HG03060 (cell line): ENCODE measurements around the gene OXSR1.

Experiments used
- ATAC-seq: cut with Tn5 transposase; IDR thresholded peaks from one replicate; pipeline ENCODE4 v1.9.1; 2021; ENCODE audit warnings: low read depth, moderate number of reproducible peaks; ENCODE audit not compliant: unreplicated experiment

Gene OXSR1

DNA sequence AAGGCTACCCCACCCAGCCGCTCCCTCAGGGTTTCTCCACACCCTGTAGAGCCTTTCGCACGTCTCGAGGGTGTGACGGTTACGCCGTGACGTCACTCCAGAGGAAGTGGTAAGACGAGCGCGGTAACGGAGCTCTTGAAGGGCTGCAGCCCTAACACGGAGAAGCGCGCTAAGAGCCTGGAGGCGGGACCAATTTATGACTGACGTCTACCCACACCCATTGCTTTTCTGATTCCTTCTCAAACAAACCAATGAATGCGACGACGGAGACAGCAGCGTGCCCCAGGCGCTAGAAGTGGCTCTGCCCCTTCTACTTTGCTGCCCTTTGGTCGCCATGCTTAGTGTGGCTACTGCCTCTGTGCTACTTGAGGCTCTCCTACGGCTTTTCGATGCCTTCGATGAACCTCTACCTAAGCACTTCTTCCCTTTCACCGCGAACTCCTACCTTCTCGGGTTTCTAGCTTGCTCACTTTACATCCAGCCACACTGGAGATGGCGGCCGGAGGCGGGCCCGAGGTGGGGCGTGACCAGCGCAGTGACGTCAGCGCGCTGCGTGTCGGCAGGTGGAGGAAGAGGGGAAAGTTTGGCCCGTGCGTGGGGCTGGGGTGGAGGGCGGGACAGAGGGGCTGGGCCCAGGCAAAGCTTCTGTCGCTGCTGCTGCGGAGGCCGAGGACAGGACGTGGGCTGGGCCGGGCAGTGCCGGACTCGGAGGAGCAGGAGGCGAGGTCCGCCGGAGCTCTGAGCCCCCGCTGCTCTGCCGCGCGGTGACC is at the start of gene OXSR1:
Gene OXSR1 (plus strand): TSS at position 586 of the 770 bp plus-strand sequence. CDS start 340 bp downstream, outside the sequence.
- peak; percentile 93 for ATAC-seq

DNA sequence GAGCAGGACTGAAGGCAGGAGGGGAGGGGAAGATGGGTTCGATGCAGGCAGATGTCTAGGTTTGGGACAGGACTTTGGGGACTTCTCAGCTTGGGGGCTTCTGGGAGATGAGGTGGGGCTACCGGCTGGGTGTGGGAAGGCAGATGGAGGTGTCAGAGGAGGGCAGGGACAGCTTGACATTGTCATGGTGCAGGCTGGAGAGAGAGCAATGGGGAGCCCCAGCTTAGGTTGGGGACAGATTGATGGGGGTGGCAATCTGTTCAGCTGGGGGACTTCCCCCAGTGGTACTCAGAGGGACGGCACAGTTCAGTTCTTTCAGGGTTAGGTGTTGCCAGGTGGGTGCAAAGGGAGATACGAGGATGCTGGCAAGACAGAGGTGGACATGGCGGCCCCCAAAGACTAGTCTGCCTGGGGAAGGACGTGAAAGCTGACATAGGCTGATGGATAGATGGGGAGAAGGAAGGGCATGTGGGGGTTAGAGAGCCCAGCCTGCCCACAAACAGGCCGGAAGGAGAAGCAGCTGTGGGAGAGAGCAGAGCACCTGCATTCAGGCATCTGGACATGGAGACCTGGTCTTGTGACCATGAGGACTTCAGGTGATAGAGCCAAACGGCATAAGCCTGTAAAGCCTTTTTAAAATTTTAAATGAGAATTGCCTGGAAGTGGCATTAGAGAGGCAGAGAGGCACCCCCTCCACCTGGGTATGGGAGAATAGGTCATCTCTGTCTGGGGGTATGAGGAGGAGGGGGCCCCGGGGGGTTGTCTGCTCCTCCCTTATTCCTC is 49.5 kb upstream of the OXSR1 start:
- no peak for ATAC-seq

DNA sequence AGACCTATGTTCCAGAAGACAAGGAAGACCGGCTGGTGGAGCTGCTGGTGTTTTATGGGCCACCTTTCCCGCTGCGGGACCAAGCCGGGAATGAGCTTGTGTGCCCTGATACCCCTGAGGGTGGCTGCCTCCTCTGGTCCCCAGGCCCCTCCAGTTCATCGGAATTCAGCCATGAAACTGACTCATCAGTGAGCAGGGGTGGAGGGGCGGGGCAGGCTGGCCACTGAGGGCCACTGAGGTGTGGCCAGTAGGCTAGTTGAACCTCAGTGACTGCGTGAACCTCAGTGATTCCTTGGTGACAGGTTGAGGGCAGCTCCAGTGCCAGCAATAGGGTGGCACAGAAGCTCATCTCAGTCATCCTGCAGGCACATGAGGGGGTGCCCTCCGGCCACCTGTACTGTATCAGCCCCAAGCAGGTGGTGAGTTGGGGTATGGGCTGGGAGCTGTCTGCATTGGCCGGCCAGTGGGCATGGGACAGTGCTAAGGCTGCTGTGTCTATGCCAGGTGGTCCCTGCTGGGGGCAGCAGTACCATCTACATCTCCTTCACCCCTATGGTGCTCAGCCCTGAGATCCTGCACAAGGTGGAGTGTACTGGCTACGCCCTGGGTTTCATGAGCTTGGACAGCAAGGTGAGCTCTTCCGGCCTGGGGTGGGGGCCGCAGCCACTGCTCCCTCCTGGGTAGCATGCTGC is 48.7 kb upstream of the OXSR1 start:
- no peak for ATAC-seq

DNA sequence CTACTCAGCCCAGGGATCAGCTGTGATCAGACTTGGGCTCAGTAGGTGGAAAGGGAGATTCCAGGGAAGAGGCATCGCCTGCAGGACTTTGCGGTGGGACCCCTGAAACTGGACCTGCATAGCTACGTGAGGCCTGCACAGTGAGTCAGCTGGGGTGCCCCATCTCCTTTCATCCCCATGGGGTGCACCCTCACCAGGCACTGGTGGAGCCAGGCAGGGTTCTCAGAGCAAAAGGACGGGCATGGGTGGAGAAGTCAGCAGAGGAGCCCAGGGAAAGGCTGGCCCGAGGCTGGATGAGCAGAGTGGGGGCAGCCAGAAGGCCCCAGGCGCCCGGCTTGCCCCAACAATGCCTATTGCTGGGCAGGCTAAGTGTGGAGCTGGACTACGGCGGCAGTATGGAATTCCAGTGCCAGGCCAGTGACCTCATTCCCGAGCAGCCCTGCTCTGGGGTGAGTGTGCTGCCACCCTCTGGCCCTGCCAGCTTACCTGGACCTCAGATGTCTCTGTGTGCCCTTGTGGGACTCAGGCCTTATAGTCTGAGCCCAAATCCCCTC is 48.1 kb upstream of the OXSR1 start:
- no peak for ATAC-seq

DNA sequence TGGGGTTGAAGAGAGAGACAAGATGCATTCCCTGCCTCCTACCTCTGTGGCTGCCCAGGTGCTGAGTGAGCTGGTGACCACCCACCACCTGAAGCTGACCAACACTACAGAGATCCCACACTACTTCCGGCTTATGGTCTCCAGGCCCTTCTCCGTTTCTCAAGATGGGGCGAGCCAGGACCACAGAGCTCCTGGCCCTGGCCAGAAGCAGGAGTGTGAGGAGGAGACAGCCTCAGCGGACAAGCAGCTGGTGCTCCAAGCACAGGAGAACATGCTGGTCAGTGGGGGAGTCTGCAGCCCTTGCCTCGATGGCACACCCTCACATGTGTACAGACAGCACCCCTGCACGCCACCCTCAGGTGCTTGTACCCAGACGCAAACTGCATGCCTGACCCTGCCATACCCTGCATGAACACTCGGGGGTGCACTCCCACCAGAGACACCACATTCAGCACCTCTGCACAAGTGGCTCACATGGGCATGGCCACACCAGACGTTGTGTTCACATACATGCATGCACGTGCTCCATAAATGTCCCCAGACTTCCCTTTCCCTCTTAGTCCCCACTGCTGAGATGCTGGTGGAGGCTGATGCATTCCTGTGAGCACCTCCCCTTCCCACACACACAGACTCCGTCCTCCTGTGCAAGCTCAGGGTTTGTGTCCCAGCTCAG is 47.5 kb upstream of the OXSR1 start:
- ATAC-seq, result no peak

DNA sequence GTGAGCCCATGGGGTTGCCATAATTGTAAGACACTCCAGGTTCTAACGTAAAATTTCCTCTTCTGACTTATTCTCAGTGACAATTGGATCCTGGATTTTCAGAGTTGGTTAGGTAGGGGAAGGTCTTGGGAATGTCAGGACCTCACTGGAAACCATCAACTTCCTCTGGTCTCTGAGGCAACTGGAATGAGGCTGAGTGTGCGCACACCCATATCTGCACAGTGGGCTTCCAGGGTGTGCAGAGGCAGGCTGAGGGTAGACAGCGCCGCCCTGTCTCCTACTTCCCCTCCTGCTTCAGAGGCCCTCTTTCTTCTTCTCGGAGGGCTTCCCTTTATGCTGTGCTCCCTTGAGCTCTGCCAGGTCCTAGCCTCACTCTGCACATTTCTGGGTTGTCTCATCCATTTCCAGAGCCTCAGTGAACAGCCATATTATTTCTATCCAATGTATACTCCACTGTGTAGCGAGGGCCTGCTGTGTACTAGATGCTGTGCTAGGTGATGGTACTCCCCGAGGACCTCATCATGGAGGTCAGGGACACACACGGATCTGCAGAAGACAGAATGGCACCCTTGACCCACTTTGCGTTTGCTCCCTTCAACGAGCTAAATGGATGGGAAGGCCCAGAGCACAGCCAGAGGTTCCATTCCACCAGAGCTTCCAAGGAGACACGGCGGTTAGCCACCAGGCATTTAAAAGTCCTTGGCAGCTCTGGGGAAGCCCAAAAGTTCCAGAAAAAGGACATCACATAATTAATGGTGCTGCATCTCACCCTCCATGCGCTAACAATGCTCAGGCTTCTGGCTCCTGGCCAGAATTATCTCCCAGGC is 46.7 kb upstream of the OXSR1 start:
- ATAC-seq, result no peak

DNA sequence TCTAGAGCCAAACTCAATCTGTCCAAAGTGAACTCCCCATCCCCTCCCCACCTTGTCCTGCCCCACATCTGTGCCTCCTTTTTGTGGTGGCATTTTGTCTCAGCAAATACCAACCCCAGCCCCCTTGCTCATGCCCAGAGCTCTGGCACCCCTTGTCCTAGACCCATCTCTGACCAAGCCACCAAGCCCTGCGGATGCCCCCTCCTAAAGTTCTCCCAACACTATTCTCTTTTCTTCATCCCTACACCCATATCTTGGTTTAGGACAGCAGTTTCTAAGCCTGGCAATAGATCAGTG is 46.1 kb upstream of the OXSR1 start:
- no peak for ATAC-seq

DNA sequence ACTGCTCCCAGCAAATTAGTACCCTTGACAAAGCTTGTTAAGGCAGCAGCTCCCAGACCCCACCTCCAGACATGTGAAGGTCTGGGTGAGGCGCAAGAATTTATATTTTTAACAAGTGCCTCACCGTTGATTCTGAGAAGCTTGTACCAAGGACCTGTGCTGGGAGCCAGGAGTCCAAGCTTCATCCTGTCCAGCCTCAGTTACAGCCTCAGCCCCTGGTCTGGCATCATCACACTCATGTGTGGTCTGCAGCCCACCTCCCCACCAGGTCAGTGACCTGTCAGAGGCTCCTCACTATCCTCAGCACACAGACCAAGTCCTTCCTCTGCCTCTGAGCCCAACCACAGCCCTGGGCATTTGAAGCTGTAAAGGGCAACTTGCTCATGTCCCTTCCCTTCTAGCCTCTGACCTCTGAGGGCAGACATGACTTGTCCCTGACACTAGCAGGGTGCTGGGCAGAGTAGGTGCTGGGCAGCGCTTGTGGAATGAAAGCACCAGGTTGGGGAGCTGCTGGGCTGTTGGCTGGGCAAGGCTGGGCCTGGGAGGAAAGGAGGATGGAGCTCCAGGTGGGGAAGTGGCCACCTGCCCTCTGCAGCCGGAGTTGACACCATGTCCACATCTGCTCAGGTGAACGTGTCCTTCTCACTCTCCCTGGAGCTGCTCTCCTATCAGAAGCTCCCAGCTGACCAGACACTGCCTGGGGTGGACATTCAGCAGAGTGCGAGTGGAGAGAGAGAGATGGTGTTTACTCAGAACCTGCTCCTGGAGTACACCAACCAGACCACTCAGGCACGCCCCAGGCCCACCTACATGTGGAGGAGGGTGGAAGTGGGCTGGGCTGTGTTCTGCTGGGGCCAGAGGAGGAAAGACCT is 45.3 kb upstream of the OXSR1 start:
- no peak for ATAC-seq

DNA sequence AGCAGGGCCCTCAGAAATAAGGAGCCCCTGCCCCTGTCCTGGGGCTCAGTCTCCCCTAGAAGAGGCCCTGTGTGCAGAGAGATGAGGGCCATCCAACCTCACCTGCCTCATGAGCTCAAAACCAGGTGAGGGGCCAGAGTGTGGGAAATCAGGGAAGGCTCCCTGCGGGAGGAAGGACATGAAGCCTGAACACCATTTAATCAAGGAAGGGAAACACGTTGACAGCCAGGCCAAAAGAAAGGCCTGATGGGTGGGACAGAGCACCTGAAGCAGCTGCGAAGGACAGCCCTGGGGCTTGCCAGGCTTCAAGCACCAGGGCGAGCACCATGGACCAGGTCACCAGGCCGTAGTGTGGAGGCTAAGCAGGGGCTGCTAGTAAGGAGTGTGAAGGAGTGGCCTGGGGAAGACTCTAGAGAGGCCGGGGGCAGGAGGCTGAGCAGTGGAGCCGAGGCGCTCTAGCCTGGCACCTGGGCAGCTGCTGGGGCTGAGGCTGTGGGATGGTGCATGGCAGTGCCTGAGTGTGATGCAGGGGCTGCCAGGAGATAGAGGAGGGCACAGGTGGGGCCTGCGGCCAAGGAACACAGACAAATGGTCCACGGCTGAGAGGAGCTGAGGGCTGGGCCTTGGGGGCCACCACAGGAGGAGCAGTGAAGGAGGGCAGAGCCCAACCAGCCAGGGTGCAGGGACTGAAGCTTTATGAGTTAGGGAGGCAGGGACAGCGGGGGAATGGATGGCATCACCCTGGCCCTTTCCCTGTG is 44.5 kb upstream of the OXSR1 start:
- no peak for ATAC-seq

DNA sequence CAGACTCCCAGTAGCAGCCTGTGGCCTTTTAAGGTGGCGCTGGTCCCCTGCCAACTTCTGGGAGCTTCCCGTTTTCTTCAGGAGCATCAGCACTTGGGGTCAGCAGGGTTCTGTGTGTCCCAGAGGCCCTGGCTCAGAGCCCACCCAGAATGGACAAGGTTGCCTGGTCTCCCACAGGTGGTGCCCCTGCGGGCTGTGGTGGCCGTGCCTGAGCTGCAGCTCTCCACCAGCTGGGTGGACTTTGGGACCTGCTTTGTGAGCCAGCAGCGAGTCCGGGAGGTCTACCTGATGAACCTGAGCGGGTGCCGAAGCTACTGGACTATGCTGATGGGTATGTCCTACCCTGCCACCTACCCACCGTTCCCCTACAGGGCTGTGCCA is 43.9 kb upstream of the OXSR1 start:
- ATAC-seq, result no peak

DNA sequence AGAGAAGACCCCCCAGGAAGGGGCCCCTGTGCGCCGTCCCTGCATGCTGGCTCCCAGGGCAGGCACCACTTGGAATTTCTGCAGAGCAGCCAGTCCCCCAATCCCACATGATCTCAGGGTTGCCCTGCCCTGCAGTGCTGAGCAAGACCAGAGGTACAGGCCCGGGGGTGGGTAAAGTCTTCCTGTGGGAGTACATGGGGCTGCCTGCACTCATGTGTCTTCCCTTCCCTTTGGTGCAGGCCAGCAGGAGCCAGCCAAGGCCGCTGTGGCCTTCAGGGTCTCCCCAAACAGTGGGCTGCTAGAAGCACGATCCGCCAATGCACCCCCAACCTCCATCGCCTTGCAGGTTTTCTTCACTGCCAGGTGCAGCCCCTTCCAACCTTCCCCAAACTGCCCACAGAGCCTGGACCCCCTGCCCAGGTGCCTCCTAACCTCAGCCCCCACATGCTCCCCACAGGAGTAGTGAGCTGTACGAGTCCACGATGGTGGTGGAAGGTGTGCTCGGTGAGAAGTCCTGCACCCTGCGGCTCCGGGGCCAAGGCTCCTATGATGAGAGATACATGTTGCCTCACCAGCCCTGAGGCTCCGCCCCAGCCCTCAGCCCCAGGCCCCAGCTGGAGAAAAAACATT is 43.4 kb upstream of the OXSR1 start:
- no peak for ATAC-seq

DNA sequence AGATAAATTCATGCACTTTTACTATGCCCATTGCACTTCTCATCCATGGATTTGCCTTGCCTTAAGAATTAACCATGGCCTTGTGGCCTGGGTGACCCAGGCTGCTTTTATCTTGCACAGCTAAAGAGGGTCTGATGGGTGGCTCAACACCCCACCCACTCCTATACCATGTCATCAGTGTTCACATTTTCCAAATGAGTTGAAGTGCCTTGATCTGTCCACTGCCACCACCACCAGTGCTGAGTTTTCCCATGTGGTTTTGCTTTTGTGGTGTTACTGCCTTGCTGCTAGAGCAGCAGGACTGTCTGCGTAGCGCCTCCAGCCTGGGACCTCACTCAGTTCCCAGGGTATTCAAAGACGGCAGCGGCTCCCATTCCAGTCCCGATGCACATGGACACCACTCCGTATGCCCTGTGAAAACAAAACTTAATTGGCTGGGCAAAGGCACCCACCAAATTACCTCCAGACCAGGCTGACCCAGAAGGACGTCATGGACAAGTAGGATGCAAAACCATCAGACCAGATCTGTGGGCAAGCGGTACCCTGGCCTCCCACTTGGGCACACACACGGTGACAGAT is 42.5 kb upstream of the OXSR1 start:
- no peak for ATAC-seq

DNA sequence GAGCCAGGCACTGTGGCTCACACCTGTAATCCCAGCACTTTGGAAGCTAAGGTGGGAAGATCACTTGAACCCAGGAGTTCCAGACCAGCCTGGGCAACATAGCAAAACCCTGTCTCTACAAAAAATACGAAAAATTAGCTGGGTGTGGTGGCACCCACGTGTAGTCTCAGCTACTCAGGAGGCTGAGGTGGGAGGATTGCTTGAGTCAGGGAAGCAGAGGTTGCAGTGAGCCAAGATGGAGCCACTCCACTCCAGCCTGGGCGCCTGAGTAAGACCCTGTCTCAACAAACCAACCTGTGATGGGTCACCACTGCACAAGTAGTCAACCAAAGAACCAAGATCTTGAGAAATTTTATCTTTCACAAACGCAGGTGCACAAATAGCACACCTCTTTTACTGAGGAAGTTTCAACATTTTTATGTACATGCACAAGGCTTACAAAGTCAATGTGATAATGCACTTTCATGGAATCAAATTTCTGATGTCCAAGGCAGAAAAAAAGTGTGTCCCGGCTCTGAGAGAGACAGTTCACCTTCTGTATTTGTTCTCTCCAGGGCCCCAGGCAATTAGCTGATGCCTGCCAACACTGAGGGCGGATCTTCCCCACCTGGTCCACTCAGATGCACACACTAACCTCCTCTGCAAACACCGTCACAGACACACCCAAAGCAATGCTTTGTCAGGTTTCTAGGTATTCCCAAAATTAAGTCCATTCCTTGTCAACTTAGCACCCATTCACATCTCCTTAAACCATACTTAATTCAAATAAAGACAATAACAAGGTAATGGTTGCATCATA is 40.8 kb upstream of the OXSR1 start:
- no peak for ATAC-seq

DNA sequence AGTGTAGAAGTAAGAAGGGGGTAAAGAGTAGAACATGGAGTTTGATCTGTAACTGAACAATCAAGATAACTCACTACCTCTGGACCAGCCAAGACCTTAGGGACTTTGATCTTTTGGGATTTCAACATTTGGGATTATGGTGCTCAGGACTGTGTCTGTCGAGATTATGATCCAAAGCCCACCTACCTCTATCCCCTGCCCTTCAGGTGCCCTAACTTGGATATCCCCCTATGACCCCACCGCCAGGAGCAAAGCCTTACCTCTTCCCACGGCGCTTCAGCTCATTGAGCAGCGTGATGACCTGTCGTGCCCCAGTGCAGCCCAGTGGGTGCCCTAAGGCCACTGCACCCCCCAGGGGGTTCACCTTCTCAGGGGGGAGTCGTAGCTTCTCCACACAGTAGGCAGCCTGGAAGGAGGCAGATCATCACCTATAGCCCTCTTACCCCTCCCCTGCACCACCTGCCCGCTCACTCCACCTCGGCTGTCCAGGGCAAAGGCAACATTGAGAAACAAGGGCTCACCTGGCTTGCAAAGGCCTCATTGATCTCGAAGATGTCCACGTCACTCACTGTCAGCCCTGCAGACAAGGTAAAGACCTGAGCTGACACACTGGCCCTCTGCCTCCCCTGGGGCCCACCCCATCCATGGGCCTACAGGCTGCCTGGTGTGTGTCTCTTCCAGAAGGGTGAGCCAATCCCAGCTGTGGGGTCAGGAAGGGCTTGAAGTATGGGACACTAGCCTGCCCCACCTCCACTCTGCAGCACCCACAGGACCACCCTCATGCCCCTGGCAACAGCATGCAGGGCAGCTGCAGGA is 39.8 kb upstream of the OXSR1 start:
- ATAC-seq, result no peak

DNA sequence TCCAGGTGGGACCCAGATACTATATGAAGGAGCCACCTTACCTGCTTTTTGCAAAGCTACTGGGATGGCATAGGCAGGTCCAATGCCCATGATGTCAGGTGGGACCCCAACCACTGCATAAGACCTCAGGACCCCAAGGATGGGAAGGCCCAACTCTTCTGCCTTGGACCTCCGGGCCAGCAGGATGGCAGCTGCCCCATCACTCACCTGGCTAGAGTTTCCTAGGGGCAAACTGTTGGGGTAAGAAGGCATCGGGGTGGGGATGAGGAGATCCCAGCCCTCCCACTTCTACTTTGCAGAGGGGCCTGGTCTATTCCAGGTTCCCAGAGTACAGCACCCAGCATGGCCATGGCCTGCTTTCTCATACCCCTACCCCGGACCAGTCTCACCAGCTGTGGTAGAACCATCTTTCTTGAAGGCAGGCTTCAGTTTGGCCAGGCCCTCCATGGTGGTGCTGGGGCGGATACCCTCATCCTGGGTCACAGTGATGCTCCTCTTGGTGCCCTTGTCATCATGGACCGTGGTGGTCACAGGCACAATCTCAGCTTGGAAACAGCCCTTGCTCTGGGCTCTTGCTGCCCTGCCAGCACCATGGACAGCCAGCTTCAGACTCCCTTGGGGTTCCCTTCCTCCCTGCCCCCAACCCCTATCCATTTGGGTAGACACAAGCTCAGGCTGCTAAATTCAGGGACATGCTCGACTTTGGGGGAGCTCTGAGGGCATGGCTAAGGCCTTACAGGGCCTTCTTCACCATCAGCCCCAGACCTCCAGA is 39.0 kb upstream of the OXSR1 start:
- ATAC-seq, result no peak
